Stomach (tissue), 19 donors: ENCODE results near the gene PSMB3. TPM values are rescaled to one million over a fixed set of nuclear protein-coding genes. Genes with fewer than 3 reads are reported as not detected.

Source experiments
- DNase-seq, 2 donors: peaks; one replicate each; pipeline versions ENCODE4 v3.0.0 to v3.0.0-alpha.2; 2013 to 2019
- H3K27ac ChIP-seq, 5 donors: fragments of 200-600 bp in 4 of 5; sonication (generic) in 4 of 5; one replicate each; pipeline ENCODE4 v1.5.1; 2013 to 2019; ENCODE audit warnings: mild to moderate bottlenecking in 1 of 5, moderate library complexity in 1 of 5
- H3K27me3 ChIP-seq, 3 donors: fragments of 200-600 bp; sonication (generic); one replicate each; pipeline ENCODE4 v1.5.1; 2017 to 2019; ENCODE audit warnings: mixed run types in 1 of 3
- H3K36me3 ChIP-seq, 4 donors: fragments of 200-600 bp; sonication (generic); 1 replicate in 3 of 4; 2 replicates in 1 of 4; pipeline ENCODE4 v1.5.1; 2016 to 2019
- H3K4me1 ChIP-seq, 4 donors: fragments of 200-600 bp; sonication (generic); one replicate each; pipeline ENCODE4 v1.5.1; 2016 to 2019
- H3K4me3 ChIP-seq, 4 donors: fragments of 200-600 bp; sonication (generic) in 3 of 4; one replicate each; pipeline ENCODE4 v1.5.1; 2016 to 2019; ENCODE audit warnings: mild to moderate bottlenecking in 1 of 4
- H3K9me3 ChIP-seq, 4 donors: fragments of 200-600 bp; sonication (generic); one replicate each; pipeline ENCODE4 v1.5.1; 2016 to 2019
- EP300 ChIP-seq: sonication (generic); formaldehyde crosslinking; IDR thresholded peaks from one replicate; pipeline ENCODE4 v1.6.1; 2017; ENCODE audit warnings: antibody characterized with exemption
- POLR2A ChIP-seq, 4 donors: fragments of 450-650 bp; IDR thresholded peaks; one replicate each; pipeline ENCODE4 v1.6.1; 2016; ENCODE audit warnings: antibody characterized with exemption in 4 of 4, control low read depth in 2 of 4, mild to moderate bottlenecking in 1 of 4, moderate library complexity in 1 of 4
- POLR2AphosphoS5 ChIP-seq, 3 donors: sonication (generic); formaldehyde crosslinking; IDR thresholded peaks; one replicate each; pipeline ENCODE4 v1.6.1; 2016; ENCODE audit warnings: antibody characterized with exemption in 3 of 3
- WGBS, 5 donors: extraction: QIAGEN DNeasy Blood & Tissue Kit in 3 of 5; methylation state at CpG; one replicate each; pipeline versions ENCODE4 v1.1.5 to v1.1.7; 2013 to 2018; 5-methylcytosine and 5-hydroxymethylcytosine counted together
- intact Hi-C: fragments of 100-400 bp; cut with DNase I; formaldehyde crosslinking; loops from one replicate; pipeline ENCODE4 v1.15.1; 2023; ENCODE audit warnings: low total_unique reads
- long read RNA-seq, 10 donors: transcript quantifications; one replicate each; lab custom pipeline, GENCODE V29; 2026
- polyA plus RNA-seq, 3 donors: library from polyadenylated mRNA; stranded (reverse); fragments of 200-250 nt; gene quantifications; one replicate each; pipeline ENCODE4 v1.2.3, GENCODE V29; 2013
- total RNA-seq, 5 donors: library from RNA; depleted of rRNA; stranded (reverse); fragments of >200 nt; gene quantifications; one replicate each; pipeline versions ENCODE4 v1.1.0 to v1.2.3, GENCODE V29; 2014 to 2016
- TF ChIP-seq, protein P1 (sequence below), 7 experiments: fragments of 450-650 bp in 4 of 7; fragments of 200-600 bp in 3 of 7; sonication (generic) in 3 of 7; IDR thresholded peaks; one replicate each; pipeline ENCODE4 v1.5.1; 2016 to 2019; ENCODE audit warnings: antibody characterized with exemption in 7 of 7, control low read depth in 2 of 7, mild to moderate bottlenecking in 1 of 7
- donor health status: healthy with polysubstance abuse.
- donor health status: Bipolar disorder and iron deficiency.
- donor health status: healthy.

The PSMB3 gene
- total RNA-seq (100 to 1,000 TPM in 4 of 5 donors, 10 to 100 TPM in 1; 29.0 to 265 (median 133) TPM), polyA plus RNA-seq (100 to 1,000 TPM; 212 to 281 (median 252) TPM)
- long read RNA-seq, donor 1, transcript PSMB3-211 (6 exons, 773 nt): major isoform, 17 of 2,202 reads
- long read RNA-seq, donor 1, transcript PSMB3-209 (3 exons, 426 nt): minor isoform, 9 of 2,202 reads
- long read RNA-seq, donor 1, partial matches to known transcripts: 2,148 of 2,202 reads
- long read RNA-seq, donor 1, other reads (novel, unspliced or antisense): 23 of 2,202 reads
- long read RNA-seq, donor 2, transcript PSMB3-211 (6 exons, 773 nt): major isoform, 23 of 48 reads
- long read RNA-seq, donor 2, partial matches to known transcripts: 22 of 48 reads
- long read RNA-seq, donor 2, other reads (novel, unspliced or antisense): 0 of 48 reads
- long read RNA-seq, donor 3, transcript PSMB3-211 (6 exons, 773 nt): major isoform, 22 of 43 reads
- long read RNA-seq, donor 3, transcript PSMB3-209 (3 exons, 426 nt): minor isoform, 9 of 43 reads
- long read RNA-seq, donor 3, partial matches to known transcripts: 8 of 43 reads
- long read RNA-seq, donor 3, other reads (novel, unspliced or antisense): 0 of 43 reads
- long read RNA-seq, donor 4, transcript PSMB3-211 (6 exons, 773 nt): major isoform, 8 of 11 reads
- long read RNA-seq, donor 4, partial matches to known transcripts: 0 of 11 reads
- long read RNA-seq, donor 4, other reads (novel, unspliced or antisense): 0 of 11 reads
- long read RNA-seq, donor 5, transcript PSMB3-211 (6 exons, 773 nt): major isoform, 47 of 59 reads
- long read RNA-seq, donor 5, transcript PSMB3-210 (2 exons, 562 nt): minor isoform, 9 of 59 reads
- long read RNA-seq, donor 5, partial matches to known transcripts: 0 of 59 reads
- long read RNA-seq, donor 5, other reads (novel, unspliced or antisense): 0 of 59 reads
- long read RNA-seq, donor 6, transcript PSMB3-211 (6 exons, 773 nt): major isoform, 52 of 136 reads
- long read RNA-seq, donor 6, transcript PSMB3-210 (2 exons, 562 nt): minor isoform, 7 of 136 reads
- long read RNA-seq, donor 6, partial matches to known transcripts: 68 of 136 reads
- long read RNA-seq, donor 6, other reads (novel, unspliced or antisense): 6 of 136 reads
- long read RNA-seq, donor 7, transcript PSMB3-210 (2 exons, 562 nt): minor isoform, 9 of 75 reads
- long read RNA-seq, donor 7, transcript PSMB3-209 (3 exons, 426 nt): minor isoform, 6 of 75 reads
- long read RNA-seq, donor 7, transcript PSMB3-211 (6 exons, 773 nt): major isoform, 51 of 75 reads
- long read RNA-seq, donor 7, partial matches to known transcripts: 8 of 75 reads
- long read RNA-seq, donor 7, other reads (novel, unspliced or antisense): 0 of 75 reads
- long read RNA-seq, donor 8, transcript PSMB3-211 (6 exons, 773 nt): major isoform, 37 of 70 reads
- long read RNA-seq, donor 8, transcript PSMB3-210 (2 exons, 562 nt): minor isoform, 13 of 70 reads
- long read RNA-seq, donor 8, transcript PSMB3-209 (3 exons, 426 nt): minor isoform, 13 of 70 reads
- long read RNA-seq, donor 8, partial matches to known transcripts: 6 of 70 reads
- long read RNA-seq, donor 8, other reads (novel, unspliced or antisense): 0 of 70 reads
- long read RNA-seq, donor 9, transcript PSMB3-211 (6 exons, 773 nt): major isoform, 47 of 75 reads
- long read RNA-seq, donor 9, transcript PSMB3-210 (2 exons, 562 nt): minor isoform, 12 of 75 reads
- long read RNA-seq, donor 9, transcript PSMB3-209 (3 exons, 426 nt): minor isoform, 8 of 75 reads
- long read RNA-seq, donor 9, partial matches to known transcripts: 8 of 75 reads
- long read RNA-seq, donor 9, other reads (novel, unspliced or antisense): 0 of 75 reads
- long read RNA-seq, donor 10, transcript PSMB3-211 (6 exons, 773 nt): major isoform, 15 of 19 reads
- long read RNA-seq, donor 10, partial matches to known transcripts: 0 of 19 reads
- long read RNA-seq, donor 10, other reads (novel, unspliced or antisense): 0 of 19 reads

DNA sequence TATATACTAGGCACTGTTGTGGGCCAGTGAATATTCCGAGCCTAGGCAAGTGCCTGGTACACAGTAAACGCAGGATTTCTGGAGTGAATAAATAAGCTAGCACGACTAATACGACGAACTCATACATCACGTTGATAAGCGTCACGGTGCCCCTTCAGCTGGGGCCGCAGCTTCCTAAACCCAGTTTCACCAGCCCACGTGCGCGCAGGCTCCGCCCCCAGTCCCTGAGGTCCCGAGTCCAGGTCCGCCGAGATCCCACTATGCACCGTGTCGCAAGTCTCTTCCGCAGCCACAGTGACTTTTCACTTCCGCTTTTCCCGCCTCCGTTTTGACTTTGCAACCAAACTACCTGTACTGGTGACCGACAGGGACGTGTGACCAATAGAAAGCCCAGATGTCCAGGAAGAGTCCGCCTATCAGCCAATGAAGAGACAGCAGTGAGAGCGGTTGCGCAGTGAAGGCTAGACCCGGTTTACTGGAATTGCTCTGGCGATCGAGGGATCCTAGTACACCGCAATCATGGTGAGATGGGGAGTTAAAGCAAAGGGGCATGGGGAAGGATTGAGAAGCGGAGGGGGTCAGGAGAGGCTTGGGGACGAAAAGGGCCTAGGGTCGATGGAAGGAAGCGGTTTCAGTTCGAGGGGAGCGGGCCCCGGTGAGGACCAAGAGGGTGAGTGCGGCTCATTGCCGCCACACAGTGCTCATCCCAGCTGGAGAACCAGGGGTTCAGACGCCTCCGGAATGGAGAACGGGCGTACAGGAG, at the start of gene PSMB3:
Gene PSMB3, plus strand, starts transcription at position 434 of the 763 bp plus-strand sequence. Its CDS starts 86 bp downstream, at position 520.
- Histone ChIP-seq H3K27me3 (peaks cover 0 to 33% (median 15%) of the 10 kb centered on the region in 3 donors), H3K4me3 (peak within 1 kb of the TSS; percentile 71 to 98 (median 90)), H3K9me3 (no peaks in the 10 kb centered on the region), H3K36me3 (peaks cover 25 to 37% (median 32%) of the 10 kb centered on the region in 4 donors), H3K27ac (peak within 1 kb of the TSS; percentile 85 to 94 (median 93)), H3K4me1 (peaks cover 45 to 68% (median 61%) of the 10 kb centered on the region in 4 donors)
- 0 to 1% (median 0%) methylated on average over 32 to 44 of the region's 44 CpGs for WGBS, 5 donors
- intact Hi-C loops: no loop called here
- peak; percentile 97 to 99 for DNase-seq
- peak; percentile 54 to 92 (median 75) for TF ChIP-seq POLR2AphosphoS5 (IDR thresholded peaks at IDR 0.05)
- TF ChIP-seq, protein P1, sequence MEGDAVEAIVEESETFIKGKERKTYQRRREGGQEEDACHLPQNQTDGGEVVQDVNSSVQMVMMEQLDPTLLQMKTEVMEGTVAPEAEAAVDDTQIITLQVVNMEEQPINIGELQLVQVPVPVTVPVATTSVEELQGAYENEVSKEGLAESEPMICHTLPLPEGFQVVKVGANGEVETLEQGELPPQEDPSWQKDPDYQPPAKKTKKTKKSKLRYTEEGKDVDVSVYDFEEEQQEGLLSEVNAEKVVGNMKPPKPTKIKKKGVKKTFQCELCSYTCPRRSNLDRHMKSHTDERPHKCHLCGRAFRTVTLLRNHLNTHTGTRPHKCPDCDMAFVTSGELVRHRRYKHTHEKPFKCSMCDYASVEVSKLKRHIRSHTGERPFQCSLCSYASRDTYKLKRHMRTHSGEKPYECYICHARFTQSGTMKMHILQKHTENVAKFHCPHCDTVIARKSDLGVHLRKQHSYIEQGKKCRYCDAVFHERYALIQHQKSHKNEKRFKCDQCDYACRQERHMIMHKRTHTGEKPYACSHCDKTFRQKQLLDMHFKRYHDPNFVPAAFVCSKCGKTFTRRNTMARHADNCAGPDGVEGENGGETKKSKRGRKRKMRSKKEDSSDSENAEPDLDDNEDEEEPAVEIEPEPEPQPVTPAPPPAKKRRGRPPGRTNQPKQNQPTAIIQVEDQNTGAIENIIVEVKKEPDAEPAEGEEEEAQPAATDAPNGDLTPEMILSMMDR (IDR thresholded peaks at IDR 0.05): peak in 1 of 7 experiments; percentile 9
- TF ChIP-seq POLR2A (IDR thresholded peaks at IDR 0.05): peak in 2 of 4 donors; percentile 7 to 39
- no peak for TF ChIP-seq EP300

DNA sequence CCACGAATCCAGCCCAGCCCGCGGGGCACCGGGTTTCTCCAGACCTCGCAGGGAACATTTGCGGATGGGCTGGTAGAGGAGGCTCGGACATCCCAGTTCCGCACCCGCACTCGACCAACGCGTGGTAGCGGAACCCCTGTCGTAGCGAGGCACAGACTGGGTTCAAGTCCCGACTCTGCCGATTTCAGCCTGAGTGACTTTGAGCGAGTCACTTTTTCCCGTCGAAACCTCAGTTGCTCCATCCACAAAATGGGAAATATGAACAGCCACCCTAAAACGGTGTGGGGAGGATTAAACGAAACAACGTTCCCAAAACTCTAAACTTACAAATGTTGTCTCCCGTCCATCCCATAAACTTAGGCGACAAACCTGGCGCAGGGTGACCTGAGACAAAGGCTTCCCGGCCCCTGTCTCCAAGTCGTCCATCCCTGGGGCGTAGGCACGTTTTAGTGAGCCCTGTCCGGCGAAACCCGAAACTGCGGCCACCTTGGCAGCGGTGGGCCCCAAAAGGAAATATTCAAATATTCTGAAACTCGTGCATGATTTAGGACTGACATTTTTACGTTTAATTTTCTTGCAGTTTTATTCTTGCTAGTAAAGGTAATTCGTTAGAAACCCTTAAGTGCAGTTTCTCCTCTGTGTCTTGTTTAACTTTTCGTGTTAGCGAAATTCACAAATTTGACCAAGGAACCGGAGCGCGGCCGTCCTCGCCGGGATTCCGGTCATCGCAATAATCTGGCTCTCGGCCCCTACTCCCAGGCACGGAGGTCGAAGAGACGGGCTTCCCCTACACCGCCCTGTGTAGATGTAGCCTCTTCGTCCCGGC, 49.4 kb upstream of the PSMB3 start:
- TF ChIP-seq EP300 (no peak), POLR2AphosphoS5 (IDR thresholded peaks at IDR 0.05) (no peak), POLR2A (IDR thresholded peaks at IDR 0.05) (no peak)
- TF ChIP-seq, protein P1 (IDR thresholded peaks at IDR 0.05): no peak
- intact Hi-C loops: no loop called here
- Histone ChIP-seq H3K9me3 (no peaks in the 10 kb centered on the region), H3K27me3 (no peaks in the 10 kb centered on the region), H3K36me3 (peaks cover 0 to 11% (median 7%) of the 10 kb centered on the region in 4 donors), H3K27ac (peak overlapping the region; percentile 90 to 99 (median 97)), H3K4me1 (peaks cover 20 to 60% (median 51%) of the 10 kb centered on the region in 4 donors), H3K4me3 (peak overlapping the region; percentile 87 to 97 (median 94))
- 1 to 2% (median 1%) methylated on average over 51 to 55 of the region's 55 CpGs for WGBS, 5 donors
- DNase-seq: peak in 1 of 2 donors; percentile 39
